HG03175 (cell line): Measurements from ENCODE around the gene OR9Q1.
"Not testable (repeated sequence)": the region's sequence is repeated elsewhere in the genome, so short reads cannot be mapped to it uniquely, and the experiment has no call there.

Experiments
- ATAC-seq: cut with Tn5 transposase; IDR thresholded peaks from one replicate; pipeline ENCODE4 v1.9.1; 2021; ENCODE audit warnings: mild to moderate bottlenecking, moderate library complexity; ENCODE audit not compliant: unreplicated experiment

OR9Q1 gene

GRCh38 chr11:58127350-58127749 is 103.7 kb downstream of the OR9Q1 start:
- no peak for ATAC-seq

GRCh38 chr11:58133309-58134076 is 109.8 kb downstream of the OR9Q1 start:
- no peak for ATAC-seq

DNA sequence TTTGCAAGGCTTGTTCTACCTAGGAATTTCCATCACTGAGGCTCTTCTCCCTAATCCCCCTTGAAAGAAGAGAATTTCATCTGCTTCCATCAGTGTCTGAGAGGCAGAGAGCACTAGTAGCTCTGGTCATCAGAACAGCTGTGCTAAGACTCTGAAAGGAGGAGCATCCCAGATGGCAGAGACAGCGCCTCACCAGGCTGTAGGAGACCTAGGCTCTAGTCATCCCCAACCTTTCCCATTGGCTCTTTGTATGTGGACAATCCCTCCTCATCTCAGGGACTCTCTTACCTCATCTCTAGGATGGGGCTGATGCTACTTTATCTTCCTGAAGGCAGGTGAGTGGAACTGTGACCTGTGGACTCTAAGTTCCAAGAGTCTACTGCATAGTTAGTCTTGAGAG is 110.5 kb downstream of the OR9Q1 start:
- no peak for ATAC-seq

DNA sequence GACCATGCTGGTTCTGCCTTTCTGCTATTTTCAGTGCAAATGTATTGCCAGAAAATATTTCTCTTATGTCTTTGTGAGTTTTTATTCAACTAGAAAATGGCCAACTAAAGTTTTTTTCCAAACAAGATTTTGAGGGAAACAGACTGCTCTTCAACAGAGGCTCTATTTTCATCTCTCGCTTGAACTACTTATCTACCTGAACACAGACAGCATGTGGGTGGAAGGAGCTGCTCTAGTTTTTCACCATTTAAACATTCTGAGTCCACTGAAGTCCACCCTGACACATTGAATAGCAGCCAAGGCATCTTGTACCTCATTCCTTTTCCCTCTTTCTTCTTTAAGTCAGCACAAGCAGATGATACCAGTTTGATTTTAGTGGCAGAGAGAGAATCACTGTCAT is 111.5 kb downstream of the OR9Q1 start:
- ATAC-seq = no peak

DNA sequence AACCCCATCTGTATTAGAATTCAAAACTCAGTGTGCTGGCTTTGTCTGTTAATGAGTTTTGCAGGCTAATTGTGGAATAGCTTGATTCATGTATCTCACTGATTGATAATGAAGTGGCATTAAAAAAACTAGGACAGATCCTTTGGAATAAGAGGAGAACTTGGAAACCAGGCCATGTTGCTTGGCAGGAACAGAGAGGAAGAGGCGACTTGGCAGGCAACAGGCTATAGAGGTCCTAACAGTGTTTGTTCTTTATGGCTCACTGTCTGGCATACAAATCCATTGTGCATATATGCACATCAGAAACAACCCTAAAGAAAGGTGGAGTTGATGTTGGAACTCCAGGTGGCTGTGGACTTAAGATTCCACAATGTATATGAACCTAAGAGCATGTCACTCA is 119.1 kb downstream of the OR9Q1 start:
- no peak for ATAC-seq

GRCh38 chr11:58152781-58153180 is 129.1 kb downstream of the OR9Q1 start:
- no peak for ATAC-seq

DNA sequence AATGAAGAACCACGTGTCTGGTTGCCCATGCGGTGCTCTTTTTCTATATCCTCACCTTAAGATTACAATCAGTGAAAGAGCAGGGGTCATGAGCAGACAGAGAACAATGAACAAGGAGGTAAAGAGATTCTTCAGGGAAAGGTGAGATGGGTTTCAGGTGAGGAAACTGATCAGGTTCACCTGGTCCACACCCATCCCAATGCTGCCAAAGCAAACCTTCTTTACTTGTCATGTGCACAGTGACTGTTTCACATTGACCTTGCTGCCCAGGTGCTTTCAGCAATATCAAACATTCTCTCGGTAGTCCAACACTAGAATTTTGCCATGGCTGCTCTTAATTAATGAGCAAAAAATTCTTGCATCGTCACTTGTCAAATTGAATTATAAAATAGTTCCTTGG is 140.7 kb downstream of the OR9Q1 start:
- no peak for ATAC-seq

DNA sequence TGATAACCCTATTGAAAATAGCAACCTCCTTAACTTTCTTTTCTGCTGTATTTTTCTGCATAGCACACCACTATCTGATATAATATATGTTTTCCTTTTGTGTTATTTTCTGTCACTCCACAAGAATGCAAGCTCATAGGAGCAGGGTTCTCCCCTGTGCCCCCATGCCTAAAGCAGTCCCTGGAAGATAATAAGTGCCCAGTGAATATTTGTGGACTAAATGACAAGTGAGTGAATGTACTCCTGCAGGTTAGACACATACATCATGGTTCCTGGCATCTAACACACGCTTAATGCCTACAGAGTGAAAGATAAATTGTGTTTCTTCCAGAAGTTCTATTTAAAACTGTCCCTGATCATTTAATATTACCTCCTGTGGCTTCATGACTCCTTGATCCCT is 141.3 kb downstream of the OR9Q1 start:
- ATAC-seq = no peak

GRCh38 chr11:58165504-58166106 is 141.9 kb downstream of the OR9Q1 start:
- no peak for ATAC-seq

- no peak for ATAC-seq
Observed at GRCh38 chr11:58177409-58178054, 153.9 kb downstream of the OR9Q1 start.

GRCh38 chr11:58178444-58178843 is 154.8 kb downstream of the OR9Q1 start:
- ATAC-seq = no peak

GRCh38 chr11:58179648-58180047 is 156.0 kb downstream of the OR9Q1 start:
- ATAC-seq = no peak

- ATAC-seq = no peak
Observed at GRCh38 chr11:58186938-58187337, 163.3 kb downstream of the OR9Q1 start.

GRCh38 chr11:58188770-58189169 is 165.1 kb downstream of the OR9Q1 start, which contains the start of gene OR9Q2:
Gene OR9Q2 (plus strand): TSS chr11:58189070. CDS start chr11:58190491, 1,421 bp downstream.
- ATAC-seq = no peak

DNA sequence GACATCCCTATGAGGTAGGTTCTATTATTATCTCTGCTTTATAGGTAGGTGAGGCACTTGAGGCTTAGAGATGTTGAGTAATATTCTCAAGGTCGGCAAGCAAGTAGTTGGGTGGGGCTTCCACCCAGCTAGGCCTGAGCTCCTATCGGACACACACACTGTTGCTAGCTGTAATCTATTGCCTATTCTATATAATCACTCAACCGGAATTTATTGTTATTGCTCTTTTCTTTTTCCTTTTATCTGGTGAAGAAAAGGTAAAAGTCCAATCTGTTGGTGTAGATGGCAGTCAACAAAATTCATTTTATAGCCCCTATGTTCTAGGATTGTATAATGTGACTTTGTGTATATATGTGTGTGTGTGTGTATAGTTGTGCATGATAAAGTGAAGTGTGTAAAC is 168.5 kb downstream of the OR9Q1 start:
- no peak for ATAC-seq

- ATAC-seq = no peak
Observed at GRCh38 chr11:58193391-58193790, 169.7 kb downstream of the OR9Q1 start.

DNA sequence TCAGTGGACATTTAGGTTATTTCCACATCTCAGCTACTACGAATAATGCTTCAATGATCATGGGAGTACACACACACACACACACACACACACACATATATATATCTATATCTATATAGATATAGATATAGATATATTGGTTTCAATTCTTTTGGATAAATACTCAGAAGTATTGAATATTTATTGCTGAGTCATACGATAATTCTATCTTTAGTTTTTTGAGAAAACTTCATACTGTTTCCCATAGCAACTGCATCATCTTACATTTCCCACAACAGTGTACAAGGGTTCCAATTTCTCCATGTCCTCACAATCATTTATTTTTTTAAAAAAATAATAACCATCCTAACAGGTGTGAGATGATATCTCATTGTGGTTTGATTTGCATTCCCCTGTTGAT is 172.3 kb downstream of the OR9Q1 start:
- no peak for ATAC-seq

DNA sequence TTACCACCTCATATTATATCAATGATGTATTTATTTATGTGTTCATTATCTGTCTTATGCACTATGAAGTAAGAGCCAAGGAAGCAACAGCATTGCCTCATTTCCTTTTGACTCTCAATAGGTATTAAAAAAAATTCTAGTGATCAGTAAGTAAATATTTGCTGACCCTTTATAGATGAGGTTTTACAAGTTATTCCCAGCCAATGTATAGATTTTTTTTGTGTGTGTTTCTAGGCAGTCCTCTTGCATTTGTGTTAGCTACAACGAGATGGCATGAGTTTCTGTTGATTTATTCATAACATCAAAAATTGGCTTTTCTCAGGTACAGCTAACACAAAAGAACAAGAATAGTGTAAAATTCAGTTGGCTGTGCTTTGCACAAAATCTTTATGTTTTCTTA is 175.6 kb downstream of the OR9Q1 start:
- ATAC-seq = no peak

GRCh38 chr11:58204042-58204441 is 180.4 kb downstream of the OR9Q1 start, which contains the start of gene OR1S2:
Gene OR1S2 (minus strand): TSS chr11:58204142. CDS start chr11:58204142, 0 bp downstream.
- ATAC-seq = no peak

DNA sequence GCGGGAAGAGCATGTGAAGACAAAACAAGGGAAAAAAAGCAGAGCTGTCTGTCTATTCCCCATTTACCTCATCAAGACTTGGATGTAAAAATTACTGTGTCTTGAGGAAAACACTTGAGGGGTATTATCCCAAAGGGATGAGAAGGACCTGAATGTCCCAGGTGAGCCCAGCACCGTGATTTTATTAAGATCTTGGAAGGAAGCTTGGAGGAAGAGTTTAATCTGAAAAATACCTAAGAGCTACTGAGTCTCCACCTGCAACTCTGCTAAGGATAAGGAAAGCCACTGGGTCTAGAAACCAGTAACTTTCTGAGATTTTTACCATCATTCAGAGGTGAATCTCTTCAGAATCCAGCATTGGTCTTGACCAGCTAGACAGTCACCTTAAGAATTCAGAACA is 188.7 kb downstream of the OR9Q1 start, which contains the start of gene OR1S1:
TSS of gene OR1S1 (plus strand) at position 301 of the 400 bp plus-strand sequence.
- ATAC-seq = not testable (repeated sequence)

DNA sequence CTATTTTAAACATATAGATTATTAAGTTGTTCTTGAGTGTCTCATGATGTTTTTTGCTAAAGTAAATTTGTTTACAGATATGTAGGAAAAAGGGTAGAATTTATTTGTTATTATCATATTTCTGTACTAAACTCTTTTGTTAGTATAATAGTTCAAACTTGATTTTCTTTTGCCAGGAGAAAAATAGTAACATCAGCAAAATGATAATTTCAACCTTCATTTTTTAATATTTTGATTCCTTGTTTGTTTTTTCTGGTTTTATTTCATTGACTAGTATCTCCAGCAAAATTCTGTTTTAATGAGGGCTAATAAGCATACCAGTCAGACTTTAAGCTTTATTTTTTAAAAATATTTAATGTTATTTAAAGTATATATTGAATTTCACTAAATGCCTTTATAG is 192.8 kb downstream of the OR9Q1 start:
- ATAC-seq = no peak

DNA sequence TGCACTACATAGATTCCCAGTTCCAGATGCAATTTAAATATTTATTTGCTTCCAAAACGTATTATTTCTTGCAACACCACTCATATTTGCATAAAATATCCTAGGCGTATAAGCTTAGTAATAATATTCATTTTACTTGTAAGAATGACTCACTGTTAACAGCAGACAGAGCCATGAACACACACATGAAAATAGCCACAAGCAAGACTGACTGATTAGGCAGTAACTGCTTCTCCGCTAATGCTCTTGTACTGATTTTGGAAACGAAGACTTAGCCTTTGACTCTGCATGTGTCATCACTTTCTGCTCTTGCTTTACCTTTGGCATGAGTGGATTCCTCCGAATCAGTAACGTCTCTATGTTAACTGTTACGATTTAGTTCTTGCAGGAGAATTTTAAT is 199.0 kb downstream of the OR9Q1 start:
- ATAC-seq = no peak
